ENCODE data around the gene LSM3. TPM values are rescaled to one million over a fixed set of nuclear protein-coding genes. Genes with fewer than 3 reads are reported as not detected.
A peak's percentile ranks its signal among the peaks of the same experiment; 100 is the strongest.

LSM3 gene
- total and polyA plus RNA-seq, 7 donors: 8.0 to 20.4 (median 16.5) TPM

DNA sequence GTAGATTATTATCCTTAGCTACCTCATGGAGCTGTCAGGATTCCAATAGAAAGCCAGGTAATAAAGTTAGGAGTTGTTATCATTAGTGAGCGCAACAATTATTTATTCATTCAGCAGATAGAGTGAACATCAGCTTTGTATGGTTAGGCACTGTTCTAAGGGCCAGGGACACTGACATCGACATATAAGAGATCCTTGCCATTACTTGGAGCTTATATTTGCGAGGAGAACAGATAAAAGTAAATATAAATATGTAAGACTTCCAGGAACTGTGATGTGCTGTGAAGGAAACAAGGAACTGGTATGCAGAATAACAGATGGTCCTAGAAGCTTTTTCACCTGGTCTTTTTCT lies 473 bp downstream of the LSM3 start:
- 2 to 5% methylated on average over 3 of the region's 3 CpGs for WGBS, 2 donors
- DNase-seq: no peak
- intact Hi-C loops (cut with DNase I): loop anchor here (2.0 to 10.0 kb wide), 4 partner anchors 34 to 766 kb away; partner anchors contain the start of genes CCDC174 and NR2C2
- Histone ChIP-seq H3K27ac (peak overlapping the region; percentile 89 to 99 (median 96)), H3K36me3 (peaks cover 0 to 30% (median 7%) of the 10 kb centered on the region in 4 donors), H3K4me1 (peaks cover 0 to 32% (median 29%) of the 10 kb centered on the region in 4 donors), H3K4me3 (peak overlapping the region; percentile 62 to 89 (median 76)), H3K9me3 (no peaks in the 10 kb centered on the region), H3K27me3 (no peaks in the 10 kb centered on the region)
- TF ChIP-seq, protein P1, sequence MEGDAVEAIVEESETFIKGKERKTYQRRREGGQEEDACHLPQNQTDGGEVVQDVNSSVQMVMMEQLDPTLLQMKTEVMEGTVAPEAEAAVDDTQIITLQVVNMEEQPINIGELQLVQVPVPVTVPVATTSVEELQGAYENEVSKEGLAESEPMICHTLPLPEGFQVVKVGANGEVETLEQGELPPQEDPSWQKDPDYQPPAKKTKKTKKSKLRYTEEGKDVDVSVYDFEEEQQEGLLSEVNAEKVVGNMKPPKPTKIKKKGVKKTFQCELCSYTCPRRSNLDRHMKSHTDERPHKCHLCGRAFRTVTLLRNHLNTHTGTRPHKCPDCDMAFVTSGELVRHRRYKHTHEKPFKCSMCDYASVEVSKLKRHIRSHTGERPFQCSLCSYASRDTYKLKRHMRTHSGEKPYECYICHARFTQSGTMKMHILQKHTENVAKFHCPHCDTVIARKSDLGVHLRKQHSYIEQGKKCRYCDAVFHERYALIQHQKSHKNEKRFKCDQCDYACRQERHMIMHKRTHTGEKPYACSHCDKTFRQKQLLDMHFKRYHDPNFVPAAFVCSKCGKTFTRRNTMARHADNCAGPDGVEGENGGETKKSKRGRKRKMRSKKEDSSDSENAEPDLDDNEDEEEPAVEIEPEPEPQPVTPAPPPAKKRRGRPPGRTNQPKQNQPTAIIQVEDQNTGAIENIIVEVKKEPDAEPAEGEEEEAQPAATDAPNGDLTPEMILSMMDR (IDR thresholded peaks at IDR 0.05): no peak
- TF ChIP-seq EP300 (IDR thresholded peaks at IDR 0.05): no peak
- TF ChIP-seq POLR2A (IDR thresholded peaks at IDR 0.05): no peak
- TF ChIP-seq POLR2AphosphoS5 (IDR thresholded peaks at IDR 0.05): no peak

- no peak for TF ChIP-seq POLR2AphosphoS5 (IDR thresholded peaks at IDR 0.05)
- TF ChIP-seq, protein P1 (IDR thresholded peaks at IDR 0.05): no peak
- TF ChIP-seq POLR2A (IDR thresholded peaks at IDR 0.05): no peak
- TF ChIP-seq EP300 (IDR thresholded peaks at IDR 0.05): no peak
- DNase-seq: no peak
- Histone ChIP-seq H3K4me3 (no peak overlapping the region), H3K36me3 (peaks cover 0 to 34% (median 8%) of the 10 kb centered on the region in 4 donors), H3K4me1 (peaks cover 0 to 32% (median 29%) of the 10 kb centered on the region in 4 donors), H3K27ac (no peak overlapping the region), H3K27me3 (no peaks in the 10 kb centered on the region), H3K9me3 (no peaks in the 10 kb centered on the region)
- 97 to 98% methylated on average over 1 of the region's 1 CpG for WGBS, 2 donors
- intact Hi-C loops (cut with DNase I): loop anchor here (2.0 to 10.0 kb wide), 4 partner anchors 35 to 765 kb away; partner anchors contain the start of genes CCDC174 and NR2C2
Measured at GRCh38 chr3:14179795-14180194, 1.2 kb downstream of the LSM3 start.

DNA sequence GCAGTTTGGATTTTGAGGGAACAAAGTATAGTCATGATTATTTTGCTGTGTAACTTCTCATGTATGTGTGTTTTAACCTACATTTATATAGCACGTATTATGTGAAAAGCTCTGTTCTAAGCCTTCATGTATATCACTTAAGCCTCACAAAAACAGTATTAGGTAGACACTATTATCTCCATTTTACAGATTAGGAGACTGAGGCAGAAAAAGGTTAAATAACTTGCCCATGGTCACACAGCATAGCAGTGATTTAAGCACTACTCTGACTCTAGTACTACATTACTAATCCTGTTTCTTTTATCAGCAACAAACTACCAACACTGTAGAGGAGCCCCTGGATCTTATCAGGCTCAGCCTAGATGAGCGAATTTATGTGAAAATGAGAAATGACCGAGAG lies 2.6 kb downstream of the LSM3 start:
- intact Hi-C loops (cut with DNase I): no loop called here
- Histone ChIP-seq H3K4me3 (no peak overlapping the region), H3K27me3 (no peaks in the 10 kb centered on the region), H3K9me3 (no peaks in the 10 kb centered on the region), H3K27ac (no peak overlapping the region), H3K4me1 (peaks cover 0 to 26% (median 24%) of the 10 kb centered on the region in 4 donors), H3K36me3 (peaks cover 0 to 48% (median 10%) of the 10 kb centered on the region in 4 donors)
- WGBS, 2 donors: 95 to 99% methylated on average over 3 of the region's 3 CpGs
- TF ChIP-seq POLR2A (IDR thresholded peaks at IDR 0.05) (no peak), EP300 (IDR thresholded peaks at IDR 0.05) (no peak)
- TF ChIP-seq, protein P1 (IDR thresholded peaks at IDR 0.05): no peak
- no peak for DNase-seq

GRCh38 chr3:14183015-14183577 lies 4.5 kb downstream of the LSM3 start:
- H3K27me3 ChIP-seq: no peaks in the 10 kb centered on the region
- 53 to 65% methylated on average over 2 of the region's 2 CpGs for WGBS, 2 donors
- no peak for DNase-seq
- H3K36me3 ChIP-seq: peaks cover 3 to 67% (median 10%) of the 10 kb centered on the region in 4 donors
- no peaks in the 10 kb centered on the region for H3K9me3 ChIP-seq
- TF ChIP-seq, protein P1 (IDR thresholded peaks at IDR 0.05): no peak
- no peak for TF ChIP-seq EP300 (IDR thresholded peaks at IDR 0.05)
- TF ChIP-seq POLR2AphosphoS5 (IDR thresholded peaks at IDR 0.05): no peak
- TF ChIP-seq POLR2A (IDR thresholded peaks at IDR 0.05): no peak
- H3K4me1 ChIP-seq: peaks cover 0 to 10% (median 9%) of the 10 kb centered on the region in 4 donors
- intact Hi-C loops (cut with DNase I): no loop called here
- H3K27ac ChIP-seq: no peak overlapping the region
- H3K4me3 ChIP-seq: no peak overlapping the region

Data from sigmoid colon (tissue), 7 donors.